ENCODE results near the gene CFAP91. TPM values are rescaled to one million over a fixed set of nuclear protein-coding genes. Genes with fewer than 3 reads are reported as not detected.

CFAP91 gene
- total RNA-seq: 6.4 TPM

DNA sequence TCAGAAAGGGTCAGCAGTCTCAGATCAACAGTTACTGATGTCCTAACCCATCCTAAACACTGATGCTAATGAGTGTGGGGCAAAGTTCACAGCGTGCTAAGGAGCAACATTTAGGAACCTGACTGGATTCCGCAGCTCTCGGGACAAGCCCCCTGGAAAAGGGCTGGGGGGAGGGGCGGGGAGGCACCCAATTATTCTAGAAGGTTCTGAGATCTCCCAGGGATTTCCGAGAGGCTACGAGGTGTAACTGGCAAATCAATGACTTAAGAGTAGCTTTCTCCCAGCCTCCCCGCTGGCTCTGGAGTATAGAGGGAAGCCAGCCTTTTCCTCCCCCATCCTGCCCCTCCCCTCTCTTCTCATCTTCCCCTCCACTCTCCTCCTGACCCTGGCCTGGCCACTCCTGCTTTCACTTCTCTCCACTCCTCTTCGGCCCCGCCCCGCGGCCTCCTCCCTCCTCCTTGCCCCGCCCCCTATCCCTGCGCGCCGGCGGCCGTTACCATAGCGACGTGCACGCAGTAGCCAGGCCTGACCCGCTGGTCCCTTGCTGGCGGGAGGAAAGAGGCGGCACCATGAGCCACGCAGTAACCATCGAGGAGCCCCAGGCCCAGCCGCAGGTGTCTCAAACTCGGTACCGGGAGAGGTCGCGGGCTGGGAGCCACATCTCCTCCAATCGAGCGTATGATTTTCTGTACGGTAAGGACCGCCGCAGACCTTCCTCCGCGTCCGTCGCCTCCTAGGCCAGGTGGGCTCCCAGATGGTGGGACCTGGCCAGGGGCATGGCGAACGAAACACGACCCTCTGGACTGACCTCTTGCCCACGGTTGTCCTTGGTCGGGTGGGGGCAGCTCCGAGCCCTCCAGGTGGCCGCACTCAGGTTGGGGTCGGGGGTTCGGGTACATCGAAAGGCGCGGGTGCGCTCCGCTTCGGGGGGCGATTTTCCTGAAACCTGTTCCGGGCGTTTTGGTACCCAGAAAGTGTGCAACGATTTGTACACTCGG lies at the start of gene CFAP91:
Gene CFAP91 (plus strand): TSS at position 493 of the 998 bp plus-strand sequence. CDS start 77 bp downstream, at position 570.
- peak; percentile 90 for DNase-seq

DNA sequence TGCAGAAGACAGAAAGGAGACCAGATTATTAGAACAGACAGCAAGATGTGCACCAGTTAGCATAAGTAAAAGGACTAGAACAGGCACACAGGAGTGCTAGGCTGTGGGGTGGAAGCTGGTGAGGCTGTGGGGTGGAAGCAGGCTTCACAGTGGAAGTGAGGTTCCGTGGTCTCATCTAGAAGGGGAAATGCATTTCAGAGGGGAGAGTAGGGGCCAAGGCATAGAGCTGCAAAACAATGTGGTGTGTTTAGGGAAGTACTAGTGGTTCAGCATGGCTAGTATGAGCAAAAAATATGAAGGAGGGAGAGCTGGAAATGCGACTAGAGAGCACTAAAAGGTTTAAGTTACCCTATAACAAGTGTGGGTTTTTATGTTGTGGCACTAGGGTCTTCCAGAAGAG lies 48.9 kb upstream of the CFAP91 start:
- no peak for DNase-seq

DNA sequence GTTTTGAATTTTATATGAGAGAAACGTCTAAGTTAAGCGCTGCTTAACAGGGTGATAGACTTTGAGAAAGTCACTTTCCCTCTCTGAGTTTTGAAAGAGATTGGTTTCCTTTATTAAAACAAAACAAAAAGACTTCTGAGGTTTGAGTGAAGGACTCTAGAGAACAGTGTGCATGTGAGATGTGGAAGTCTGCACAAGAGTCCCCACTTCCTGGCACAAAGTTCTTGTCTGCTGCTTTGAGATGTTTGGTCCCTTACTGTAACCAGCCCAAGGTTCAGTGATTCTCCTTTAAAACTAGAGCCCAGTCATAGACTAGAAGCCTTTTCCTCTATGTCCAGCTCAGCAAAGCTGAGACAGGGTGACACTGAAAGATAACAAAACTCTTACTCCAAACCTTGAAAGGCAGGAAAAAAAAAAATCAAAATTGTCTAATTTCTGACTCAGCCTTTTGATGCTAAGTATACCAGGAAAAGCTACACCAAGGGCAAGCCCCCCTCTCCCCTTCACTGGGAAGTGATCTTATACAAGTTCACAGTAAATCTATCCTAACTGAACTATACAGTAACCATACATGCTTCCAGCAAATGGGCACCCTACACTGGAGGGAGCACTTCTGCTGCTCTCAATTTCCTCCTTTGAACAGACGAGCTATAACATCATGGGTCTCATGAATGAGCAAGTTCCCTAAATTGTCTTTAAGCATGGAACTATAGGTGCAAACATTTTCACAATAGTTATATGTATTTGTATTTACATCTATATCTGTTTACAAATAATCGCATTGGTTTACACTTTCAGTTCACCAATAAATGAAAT lies 44.7 kb upstream of the CFAP91 start:
- DNase-seq: no peak

DNA sequence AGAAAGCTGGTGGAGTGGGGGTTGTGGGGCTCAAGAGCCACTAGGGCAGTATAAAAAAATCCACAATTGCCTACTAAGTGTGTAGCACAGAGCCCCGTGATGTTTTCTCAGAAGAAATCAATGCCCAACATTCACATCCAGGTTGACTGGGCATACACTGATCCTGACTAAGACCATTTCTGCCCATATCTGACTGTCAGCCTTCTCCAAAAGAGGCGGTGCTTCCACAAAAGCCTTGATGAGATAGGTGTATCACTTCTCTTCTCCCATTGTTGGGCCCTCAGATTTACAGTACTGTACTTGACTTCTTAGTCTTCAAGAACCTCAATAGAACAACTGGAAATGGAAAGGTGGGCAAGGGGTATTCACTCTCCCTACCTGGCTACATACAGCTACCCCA lies 43.8 kb upstream of the CFAP91 start:
- no peak for DNase-seq

DNA sequence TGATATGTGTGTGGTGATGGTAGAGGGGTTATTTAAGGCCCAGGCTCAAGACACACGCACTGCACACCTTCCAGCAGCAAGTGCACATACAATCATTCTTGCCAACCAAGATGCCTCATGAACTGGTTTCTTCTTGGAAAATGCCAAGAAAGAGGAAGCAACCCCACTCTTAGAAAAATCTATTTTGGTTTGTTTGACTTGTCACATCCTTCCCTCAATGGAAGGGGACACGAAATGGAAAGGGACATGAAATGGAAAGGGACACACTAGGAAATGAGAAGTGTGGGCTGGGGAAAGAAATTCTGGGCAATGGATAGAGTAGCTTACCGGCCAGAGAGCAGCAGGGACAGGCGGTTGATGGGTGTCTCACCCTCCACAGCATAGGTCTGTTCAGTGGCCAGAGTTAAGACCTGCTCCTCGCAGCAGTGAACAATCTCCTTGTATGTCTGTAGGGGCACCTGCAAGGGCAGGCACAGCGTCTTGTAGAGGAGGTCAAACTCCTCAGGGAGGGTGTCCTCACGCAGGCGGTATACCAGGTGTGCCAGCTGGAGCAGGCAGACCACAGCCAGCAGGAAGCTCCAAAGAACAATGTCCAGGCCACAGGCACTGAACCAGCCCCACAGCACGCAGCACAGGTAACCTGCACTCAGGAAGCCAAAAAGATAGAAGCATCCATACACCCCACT lies 43.1 kb upstream of the CFAP91 start:
- no peak for DNase-seq

DNA sequence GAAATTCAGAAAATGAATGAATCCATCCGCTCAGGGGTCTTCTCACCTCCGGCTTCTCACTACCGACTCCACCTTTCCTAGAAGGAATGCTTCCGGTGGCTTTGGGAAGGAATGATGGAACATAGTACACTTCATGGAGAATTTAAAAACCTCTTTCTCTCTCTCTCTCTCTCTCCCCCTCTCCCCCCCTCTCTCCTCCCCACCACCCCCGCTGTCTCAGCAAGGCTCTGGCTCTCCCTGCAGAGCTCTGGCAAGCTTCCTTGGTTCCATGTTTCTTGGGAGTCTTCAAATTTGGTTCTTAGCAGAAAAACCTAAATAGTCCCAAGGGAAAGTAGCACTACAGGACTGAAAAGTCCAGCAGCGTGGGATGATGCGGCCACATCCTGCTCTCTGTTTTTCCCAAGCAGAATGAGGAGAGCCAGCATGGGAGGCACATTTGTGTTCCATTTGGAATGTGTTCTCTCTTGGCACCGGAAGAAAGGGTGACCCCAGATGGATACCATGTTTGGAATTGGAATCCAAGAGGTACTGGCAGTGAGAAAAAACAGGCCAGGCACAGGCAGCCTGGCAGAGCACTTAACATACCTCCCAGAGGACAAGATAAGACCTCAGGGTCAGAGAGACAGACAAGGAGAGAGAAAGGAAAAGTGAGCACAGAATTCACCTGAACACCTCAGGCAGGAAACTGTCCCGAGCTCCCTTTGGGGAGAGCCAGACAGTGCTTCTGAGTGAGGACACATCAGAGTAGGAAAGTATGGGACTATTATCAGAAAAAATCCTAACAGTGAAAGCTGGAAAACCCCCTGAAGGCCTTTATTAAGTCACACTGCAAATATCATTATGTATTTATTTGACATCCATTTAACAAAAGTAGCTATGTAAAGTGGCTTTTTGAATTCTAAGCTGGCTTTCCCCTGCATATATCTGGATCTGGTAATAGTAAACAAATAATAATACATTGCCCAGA lies 42.1 kb upstream of the CFAP91 start, which contains the start of gene POPDC2:
Gene POPDC2 (minus strand): TSS at position 116 of the 967 bp plus-strand sequence. CDS start 166 bp downstream, outside the sequence.
- DNase-seq: no peak

DNA sequence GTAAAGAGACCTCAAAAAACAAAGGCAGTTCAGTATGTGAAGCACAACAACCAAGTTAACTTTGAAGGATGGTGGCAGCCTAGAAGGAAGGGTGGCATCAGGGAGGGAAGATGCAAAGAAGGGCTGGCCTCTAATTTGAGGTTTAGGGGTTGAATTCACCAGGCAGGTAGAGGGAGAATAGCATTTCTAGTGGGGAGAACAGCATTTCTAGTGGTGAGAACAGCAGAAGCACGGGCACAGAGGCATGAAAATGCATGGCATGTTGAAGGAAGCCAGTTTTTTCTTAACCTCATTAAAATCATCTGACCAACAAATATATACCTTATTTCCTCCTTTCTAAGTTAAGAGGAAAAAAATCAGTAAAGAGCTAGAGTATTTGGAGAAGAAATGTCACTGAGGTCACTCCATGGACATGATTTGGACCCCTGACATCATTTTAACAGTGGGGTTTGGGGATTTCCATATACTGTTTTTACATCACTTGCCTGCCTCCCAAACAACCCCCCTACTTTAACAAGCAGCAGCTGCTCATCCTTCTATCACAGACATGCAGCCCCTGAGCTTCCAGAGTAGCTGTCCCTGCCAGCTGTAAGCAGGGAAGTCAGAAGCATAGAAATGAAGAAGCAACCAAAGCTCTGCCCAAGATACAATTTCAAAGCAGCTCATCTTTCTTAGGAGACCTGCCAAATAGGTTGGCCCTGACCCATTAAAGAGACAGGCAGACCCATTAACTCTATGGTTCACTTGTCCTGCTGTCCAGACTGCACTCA lies 40.0 kb upstream of the CFAP91 start:
- no peak for DNase-seq

DNA sequence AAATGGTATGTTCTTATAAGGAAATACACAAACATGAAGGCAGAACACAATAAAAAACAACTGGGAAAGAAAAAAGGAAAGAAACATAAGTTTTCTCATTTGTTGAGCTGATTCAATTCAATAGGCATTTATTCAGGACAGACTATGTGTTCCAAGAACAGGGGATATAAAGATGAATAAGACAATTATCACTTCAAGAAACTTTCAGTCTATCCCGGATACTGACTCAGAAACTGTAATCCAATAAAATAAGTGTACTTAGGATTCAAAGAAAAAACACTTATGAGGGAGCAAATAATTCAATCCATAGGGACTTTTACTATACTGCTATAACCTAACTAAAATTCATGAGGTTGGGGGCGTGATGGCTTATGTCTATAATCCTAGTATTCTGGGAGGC lies 38.9 kb upstream of the CFAP91 start:
- no peak for DNase-seq

DNA sequence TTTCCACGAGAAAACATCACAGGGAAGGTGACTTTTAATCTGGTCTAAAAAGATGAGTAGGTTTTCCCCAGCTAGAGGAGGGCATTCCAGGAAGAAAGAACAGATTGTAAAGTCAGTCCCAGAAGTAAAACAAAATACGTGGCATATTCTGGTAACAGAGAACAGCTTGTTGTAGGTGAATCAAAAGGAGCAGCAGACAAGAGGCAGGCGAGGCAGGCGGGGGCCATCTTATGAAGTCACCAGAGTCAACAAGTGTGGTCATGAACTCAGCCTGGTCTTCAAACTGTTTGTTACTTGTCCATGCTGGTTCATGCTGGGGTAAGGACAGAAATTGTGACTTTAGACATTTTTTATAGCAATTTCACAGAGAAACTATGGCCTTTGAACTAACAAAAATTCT lies 38.5 kb upstream of the CFAP91 start:
- DNase-seq: no peak

DNA sequence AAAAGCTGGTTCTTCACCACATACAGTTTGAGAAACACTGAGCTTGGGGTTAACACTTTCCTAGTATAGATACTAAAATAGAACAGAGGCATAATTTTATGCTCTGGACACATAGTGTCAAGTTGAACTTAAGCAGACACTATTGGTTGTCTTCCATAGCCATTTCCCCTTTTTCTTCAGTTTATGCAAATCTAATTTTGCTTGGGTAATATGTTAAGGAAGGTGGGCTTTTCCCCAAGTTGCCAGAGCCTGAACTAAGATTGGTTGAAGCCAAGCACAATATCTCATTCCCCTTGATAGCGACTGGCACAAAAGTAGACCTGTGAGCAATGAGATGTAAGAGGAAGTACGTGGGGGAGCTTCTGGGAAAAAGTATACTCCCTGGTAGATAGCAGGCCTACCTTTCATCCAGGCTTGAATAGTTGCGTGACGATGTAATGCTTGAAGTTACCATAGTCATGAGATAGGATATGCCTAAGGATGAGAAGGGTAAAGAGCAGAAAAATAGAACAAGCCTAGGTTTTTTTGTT lies 37.9 kb upstream of the CFAP91 start:
- DNase-seq: no peak

DNA sequence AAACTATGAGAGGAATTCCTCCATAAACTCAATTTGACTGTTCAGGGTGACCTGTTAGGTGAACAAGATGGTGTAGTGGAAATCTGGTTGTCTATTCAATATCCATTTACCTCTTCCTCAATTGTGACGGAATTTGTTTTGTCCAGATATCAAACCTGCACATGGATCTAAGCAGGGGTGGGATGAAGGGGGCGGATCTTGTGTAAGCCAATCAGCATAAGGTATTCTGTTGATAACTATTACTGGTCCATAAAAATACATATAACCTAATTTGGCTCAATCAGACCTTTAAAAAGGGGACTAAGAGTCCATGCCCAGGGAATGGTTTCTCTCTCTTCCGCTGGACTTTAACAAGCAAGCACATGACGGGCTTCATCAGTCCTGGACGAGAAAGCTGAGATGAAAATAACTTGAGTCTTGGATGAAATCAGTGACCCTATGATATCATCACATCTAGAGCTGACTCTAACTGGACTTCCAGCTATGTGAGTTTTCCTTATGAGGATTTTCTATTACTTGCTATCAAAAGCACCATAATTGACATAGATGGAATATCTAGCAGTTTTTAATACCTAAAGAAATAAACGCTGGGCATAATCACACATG lies 36.8 kb upstream of the CFAP91 start:
- no peak for DNase-seq

DNA sequence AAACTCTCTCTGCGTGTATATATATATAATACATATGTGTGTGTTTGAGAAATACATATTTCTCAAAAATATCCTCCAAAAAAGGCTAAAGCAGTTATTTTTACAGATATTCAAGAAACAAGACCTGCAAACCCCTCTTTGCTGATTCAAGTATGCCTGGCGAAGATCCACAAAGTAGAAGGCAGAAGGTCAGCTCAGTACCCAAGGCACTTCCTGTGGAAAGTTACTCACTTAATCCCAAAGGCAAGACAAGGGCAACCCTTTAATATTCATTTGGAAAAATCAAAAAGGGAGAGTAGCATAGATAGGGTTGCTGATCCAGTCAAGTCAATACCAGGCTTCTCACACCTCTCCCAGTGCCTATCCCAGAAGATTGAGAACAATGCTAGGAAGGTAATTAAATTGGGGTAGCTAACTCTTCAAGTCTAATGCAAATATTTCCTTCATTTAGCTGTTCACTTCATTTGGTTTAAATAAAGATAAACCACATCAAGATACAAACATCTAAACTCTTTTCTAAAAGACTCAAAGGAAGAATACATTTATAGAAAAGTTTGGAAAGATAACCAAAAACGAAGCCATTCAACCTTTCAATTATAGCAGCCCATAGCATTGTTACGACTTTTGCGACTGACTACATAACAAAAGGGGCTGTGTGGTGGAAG lies 32.8 kb upstream of the CFAP91 start:
- DNase-seq: no peak

DNA sequence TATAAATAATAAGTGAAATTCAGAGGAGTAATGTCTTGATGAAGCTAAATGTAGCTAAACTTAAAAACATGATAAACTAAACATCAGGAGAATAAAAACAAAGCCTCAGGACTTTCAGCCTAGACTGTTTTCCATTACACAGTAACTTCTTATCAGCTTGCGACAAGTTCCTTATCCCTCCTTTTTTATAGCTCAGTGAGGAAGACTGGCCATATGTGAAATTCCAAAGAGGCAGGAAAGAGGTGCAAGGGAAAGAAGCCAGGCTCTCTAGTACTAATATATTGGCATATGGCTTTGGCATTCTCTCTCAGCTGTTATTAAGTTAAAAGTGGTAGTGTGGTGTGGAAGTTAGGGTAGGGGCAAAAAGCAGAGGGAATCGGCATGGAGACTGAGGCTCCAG lies 30.0 kb upstream of the CFAP91 start:
- DNase-seq: no peak

DNA sequence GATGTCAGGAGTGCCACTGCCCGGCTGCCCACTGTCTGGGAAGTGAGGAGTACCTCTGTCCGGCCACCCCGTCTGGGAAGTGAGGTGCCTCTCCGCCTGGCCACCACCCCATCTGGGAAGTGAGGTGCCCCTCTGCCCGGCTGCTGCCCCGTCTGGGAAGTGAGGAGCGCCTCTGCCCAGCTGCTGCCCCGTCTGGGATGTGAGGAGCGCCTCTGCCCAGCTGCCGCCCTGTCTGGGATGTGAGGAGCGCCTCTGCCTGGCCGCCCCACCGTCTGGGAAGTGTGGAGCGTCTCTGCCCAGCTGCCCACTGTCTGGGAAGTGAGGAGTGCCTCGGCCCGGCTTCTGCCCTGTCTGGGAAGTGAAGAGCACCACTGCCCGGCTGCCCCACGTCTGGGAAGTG lies 28.9 kb upstream of the CFAP91 start:
- DNase-seq: no peak

DNA sequence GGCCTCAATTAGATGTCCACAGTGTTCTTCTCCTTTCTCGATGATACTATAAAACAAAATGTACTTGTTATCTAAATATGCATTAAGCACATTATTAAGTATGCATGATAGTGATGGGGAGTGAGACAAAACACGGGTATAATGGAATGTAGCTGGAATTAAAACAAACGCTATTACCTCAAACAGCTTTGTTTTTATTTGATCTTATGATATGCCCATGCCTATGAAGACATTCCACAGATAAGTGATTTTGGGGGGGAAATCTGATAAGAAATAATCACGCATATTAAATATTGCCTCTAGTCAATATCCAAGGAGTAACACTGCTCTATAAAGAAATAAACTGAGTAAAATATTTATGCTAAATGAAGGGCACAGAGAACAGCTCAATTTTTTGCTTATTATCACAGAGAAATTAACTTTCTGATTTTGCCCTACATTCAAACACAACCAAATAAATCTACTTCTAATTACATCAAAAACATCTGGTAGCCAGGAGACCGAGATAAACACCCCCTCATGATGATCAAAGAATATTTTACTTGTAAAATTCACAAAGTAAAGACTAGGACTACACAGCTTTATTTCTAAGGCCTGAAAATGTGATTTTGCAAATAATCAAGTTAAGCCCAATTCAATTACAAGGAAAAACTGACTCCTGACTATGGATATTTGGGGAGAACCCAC lies 27.5 kb upstream of the CFAP91 start:
- no peak for DNase-seq

DNA sequence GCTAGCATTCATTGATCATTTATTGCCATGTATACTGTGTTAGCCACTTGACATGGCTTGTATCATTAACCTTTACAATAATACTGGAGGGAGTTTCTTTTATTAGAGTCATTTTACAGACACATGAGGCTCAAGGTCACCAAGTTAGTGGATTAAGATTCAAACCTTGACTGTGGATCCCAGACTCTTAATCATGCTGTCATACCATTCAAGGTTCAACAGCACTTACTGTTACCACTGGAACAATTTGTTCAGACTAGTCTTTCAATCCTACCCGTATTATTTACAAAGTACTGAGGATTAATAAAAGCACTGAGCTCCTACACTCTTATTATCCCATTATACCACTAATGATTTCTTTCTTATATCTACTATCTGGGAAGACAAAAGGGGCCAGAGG lies 26.8 kb upstream of the CFAP91 start:
- no peak for DNase-seq

DNA sequence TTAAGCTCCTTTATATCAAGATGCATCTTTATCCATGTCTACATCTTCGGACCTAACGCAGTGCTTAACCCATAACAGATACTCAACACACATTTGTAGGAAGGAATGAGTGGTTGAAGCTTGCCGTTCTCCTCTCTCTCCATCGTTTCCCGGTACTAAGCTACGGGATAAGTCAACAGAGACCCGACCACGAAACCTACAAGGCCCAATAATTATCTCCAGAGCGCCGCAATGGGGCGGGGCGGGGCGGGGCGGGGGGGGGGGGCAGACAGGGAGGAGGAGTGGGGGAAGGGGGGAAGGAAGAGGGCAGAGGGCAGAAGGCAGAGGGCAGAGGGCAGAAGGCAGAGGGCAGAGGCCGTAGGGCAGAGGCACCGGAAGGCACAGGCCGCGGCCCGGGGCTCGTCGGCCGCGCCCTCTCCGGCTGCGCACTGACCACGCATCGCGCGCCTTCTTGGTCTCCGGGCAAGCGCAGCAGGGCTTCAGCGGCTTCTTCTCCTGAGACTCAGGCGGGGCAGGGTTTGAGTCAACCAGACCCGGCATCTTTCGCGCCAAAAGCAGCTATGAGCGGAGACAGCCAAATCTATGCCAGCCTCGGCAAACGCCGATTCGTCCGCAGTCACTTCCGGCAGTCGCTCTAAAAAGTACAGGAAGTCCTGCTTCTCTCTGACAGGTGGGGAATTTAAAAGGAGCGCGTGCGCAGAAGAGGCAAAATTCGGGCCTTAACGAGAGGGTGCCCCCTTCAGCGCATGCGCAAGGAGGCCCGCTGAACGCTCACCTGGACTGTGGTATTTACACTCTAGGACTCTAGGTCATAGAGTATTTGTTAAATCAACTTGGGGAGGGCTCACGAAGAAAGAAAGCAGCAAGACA lies 25.8 kb upstream of the CFAP91 start, which contains the start of gene COX17:
Gene COX17 (minus strand): TSS at position 636 of the 870 bp plus-strand sequence. CDS start 96 bp downstream, at position 540.
- peak; percentile 85 for DNase-seq

DNA sequence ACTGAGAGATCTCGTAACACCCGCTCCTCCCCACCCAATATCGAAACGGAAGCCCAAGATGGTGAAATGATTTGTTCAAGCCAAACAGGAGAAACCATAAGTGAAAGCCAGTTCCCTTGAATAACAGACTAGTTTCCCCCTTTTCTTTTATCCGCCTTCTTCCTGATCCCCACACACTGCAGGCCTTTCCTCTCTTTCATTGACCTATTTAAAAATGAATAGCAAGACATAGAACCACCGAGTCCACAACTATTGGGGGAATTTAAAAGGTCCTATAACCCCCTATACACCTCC lies 25.2 kb upstream of the CFAP91 start:
- DNase-seq: no peak

Measured in occipital lobe (tissue), 2 donors.